Activated CD8-positive, alpha-beta memory T cell treated with anti-CD3 and anti-CD28 coated beads for 24 hours (primary cell): ENCODE measurements around the gene KRT76.
"Not testable (repeated sequence)": the region's sequence is repeated elsewhere in the genome, so short reads cannot be mapped to it uniquely, and the experiment has no call there.

Experiments
- DNase-seq: peaks from one replicate; pipeline ENCODE4 v3.0.0-alpha.2; 2020

KRT76 gene

GRCh38 chr12:52756281-52756960 is 20.7 kb downstream of the KRT76 start:
- DNase-seq, result no peak

- no peak for DNase-seq
Measured at GRCh38 chr12:52755533-52755932, 21.6 kb downstream of the KRT76 start.

- no peak for DNase-seq
Measured at GRCh38 chr12:52754135-52754534, 23.0 kb downstream of the KRT76 start.

GRCh38 chr12:52753283-52753682 is 23.9 kb downstream of the KRT76 start:
- DNase-seq, result no peak

GRCh38 chr12:52752516-52752915 is 24.6 kb downstream of the KRT76 start:
- DNase-seq, result no peak

GRCh38 chr12:52751795-52752194 is 25.4 kb downstream of the KRT76 start:
- no peak for DNase-seq

GRCh38 chr12:52750532-52750931 is 26.6 kb downstream of the KRT76 start:
- not testable (repeated sequence) for DNase-seq

- no peak for DNase-seq
Measured at GRCh38 chr12:52749827-52750226, 27.3 kb downstream of the KRT76 start.

GRCh38 chr12:52748578-52748977 is 28.6 kb downstream of the KRT76 start:
- no peak for DNase-seq

- no peak for DNase-seq
Measured at GRCh38 chr12:52745554-52745953, 31.6 kb downstream of the KRT76 start.

GRCh38 chr12:52744493-52745156 is 32.5 kb downstream of the KRT76 start:
- DNase-seq, result no peak

GRCh38 chr12:52742822-52743457 is 34.2 kb downstream of the KRT76 start:
- DNase-seq, result no peak

- DNase-seq, result no peak
Measured at GRCh38 chr12:52742196-52742580, 35.0 kb downstream of the KRT76 start.

- peak; percentile 79 for DNase-seq
Measured at GRCh38 chr12:52741375-52742195, 35.6 kb downstream of the KRT76 start.

- no peak for DNase-seq
Measured at GRCh38 chr12:52740584-52740983, 36.6 kb downstream of the KRT76 start.

- DNase-seq, result no peak
Measured at GRCh38 chr12:52739963-52740362, 37.2 kb downstream of the KRT76 start.

- no peak for DNase-seq
Measured at GRCh38 chr12:52735816-52736632, 41.1 kb downstream of the KRT76 start.

GRCh38 chr12:52735106-52735505 is 42.0 kb downstream of the KRT76 start:
- no peak for DNase-seq

GRCh38 chr12:52730793-52731192 is 46.4 kb downstream of the KRT76 start:
- DNase-seq, result no peak

- DNase-seq, result no peak
Measured at GRCh38 chr12:52730383-52730782, 46.8 kb downstream of the KRT76 start.

GRCh38 chr12:52729147-52729546 is 48.0 kb downstream of the KRT76 start:
- no peak for DNase-seq

GRCh38 chr12:52728374-52728773 is 48.8 kb downstream of the KRT76 start:
- DNase-seq, result no peak
